Measurements from ENCODE around the gene KLHL42.

Gene KLHL42

GRCh38 chr12:27812502-27812901 lies 32.5 kb downstream of the KLHL42 start:
- in situ Hi-C loops (cut with MboI; ENCODE audit: low sequenced_read_pairs, unreplicated experiment), result no loop called here
- no peak for DNase-seq (ENCODE audit: low spot score)
- TF ChIP-seq CTCF (IDR thresholded peaks at IDR 0.05; ENCODE audit: borderline replicate concordance, control extremely low read depth, extremely low read depth, insufficient read depth, missing control alignments), result no peak

- in situ Hi-C loops (cut with MboI; ENCODE audit: low sequenced_read_pairs, unreplicated experiment), result no loop called here
- DNase-seq (ENCODE audit: low spot score), result no peak
- no peak for TF ChIP-seq CTCF (IDR thresholded peaks at IDR 0.05; ENCODE audit: borderline replicate concordance, control extremely low read depth, extremely low read depth, insufficient read depth, missing control alignments)
Measured at GRCh38 chr12:27814411-27814810, 34.4 kb downstream of the KLHL42 start.

- in situ Hi-C loops (cut with MboI; ENCODE audit: low sequenced_read_pairs, unreplicated experiment), result no loop called here
- DNase-seq (ENCODE audit: low spot score), result no peak
- TF ChIP-seq CTCF (IDR thresholded peaks at IDR 0.05; ENCODE audit: borderline replicate concordance, control extremely low read depth, extremely low read depth, insufficient read depth, missing control alignments), result no peak
Measured at GRCh38 chr12:27814851-27815591, 35.0 kb downstream of the KLHL42 start.

GRCh38 chr12:27817766-27818165 lies 37.7 kb downstream of the KLHL42 start:
- TF ChIP-seq CTCF (IDR thresholded peaks at IDR 0.05; ENCODE audit: borderline replicate concordance, control extremely low read depth, extremely low read depth, insufficient read depth, missing control alignments), result no peak
- in situ Hi-C loops (cut with MboI; ENCODE audit: low sequenced_read_pairs, unreplicated experiment), result no loop called here
- DNase-seq (ENCODE audit: low spot score), result no peak

- TF ChIP-seq CTCF (IDR thresholded peaks at IDR 0.05; ENCODE audit: borderline replicate concordance, control extremely low read depth, extremely low read depth, insufficient read depth, missing control alignments), result no peak
Measured at GRCh38 chr12:27818401-27818918, 38.4 kb downstream of the KLHL42 start.

GRCh38 chr12:27820564-27820963 lies 40.5 kb downstream of the KLHL42 start:
- DNase-seq (ENCODE audit: low spot score), result no peak
- in situ Hi-C loops (cut with MboI; ENCODE audit: low sequenced_read_pairs, unreplicated experiment), result no loop called here
- TF ChIP-seq CTCF (IDR thresholded peaks at IDR 0.05; ENCODE audit: borderline replicate concordance, control extremely low read depth, extremely low read depth, insufficient read depth, missing control alignments), result no peak

More at GRCh38 chr12:27818401-27818918, 38.4 kb downstream of the KLHL42 start:
- no peak for DNase-seq (ENCODE audit: low spot score)
- in situ Hi-C loops (cut with MboI; ENCODE audit: low sequenced_read_pairs, unreplicated experiment), result no loop called here

All from GM13976 (cell line).